Adrenal gland (tissue), 12 donors: Measurements from ENCODE around the gene OSM. TPM values are rescaled to one million over a fixed set of nuclear protein-coding genes. Genes with fewer than 3 reads are reported as not detected.

ENCODE experiments used
- DNase-seq, 7 donors: peaks; one replicate each; pipeline ENCODE4 v3.0.0-alpha.2; 2019 to 2020
- H3K27ac ChIP-seq, 5 donors: fragments of 200-600 bp; sonication (generic) in 4 of 5; 1 replicate in 3 of 5; 2 replicates in 2 of 5; pipeline versions ENCODE4 v1.5.1 to v1.8.0; 2016 to 2020; ENCODE audit warnings: mild to moderate bottlenecking in 1 of 5
- H3K27me3 ChIP-seq: fragments of 200-600 bp; 2 replicates; pipeline ENCODE4 v1.8.0; 2021
- H3K36me3 ChIP-seq, 2 donors: fragments of 200-600 bp; replicated peaks in 1 of 2; 1 replicate in 1 of 2; 2 replicates in 1 of 2; pipeline versions ENCODE4 v1.5.1 to v1.8.0; 2018 to 2022
- H3K4me1 ChIP-seq, 2 donors: fragments of 200-600 bp; replicated peaks in 1 of 2; 1 replicate in 1 of 2; 2 replicates in 1 of 2; pipeline versions ENCODE4 v1.5.1 to v1.8.0; 2018 to 2021
- H3K4me3 ChIP-seq, 4 donors: fragments of 200-600 bp; sonication (generic) in 3 of 4; one replicate each; pipeline ENCODE4 v1.5.1; 2016 to 2018
- H3K9me3 ChIP-seq, 3 donors: fragments of 200-600 bp; sonication (generic) in 1 of 3; replicated peaks in 1 of 3; 1 replicate in 2 of 3; 2 replicates in 1 of 3; pipeline versions ENCODE4 v1.5.1 to v1.8.0; 2016 to 2021
- CTCF ChIP-seq, 6 experiments: fragments of 450-650 bp in 4 of 6; fragments of 200-600 bp in 2 of 6; sonication (generic) in 1 of 6; IDR thresholded peaks; 1 replicate in 5 of 6; 2 replicates in 1 of 6; pipeline versions ENCODE4 v1.5.1 to v1.8.0; 2016 to 2021; ENCODE audit warnings: antibody characterized with exemption in 6 of 6, mild to moderate bottlenecking in 2 of 6, moderate library complexity in 1 of 6
- POLR2A ChIP-seq, 2 donors: fragments of 450-650 bp; IDR thresholded peaks; one replicate each; pipeline ENCODE4 v1.6.1; 2017; ENCODE audit warnings: antibody characterized with exemption in 2 of 2, mild to moderate bottlenecking in 2 of 2, moderate library complexity in 1 of 2
- WGBS, 4 donors: extraction: QIAGEN DNeasy Blood & Tissue Kit in 2 of 4; methylation state at CpG; one replicate each; pipeline versions ENCODE4 v1.1.5 to v1.1.7; 2013 to 2017; 5-methylcytosine and 5-hydroxymethylcytosine counted together
- intact Hi-C, 2 donors: fragments of 100-400 bp; cut with DNase I; formaldehyde crosslinking; loops; one replicate each; pipeline versions ENCODE4 v1.14.1 to v1.15.0; 2022 to 2023
- polyA plus RNA-seq, 3 donors: library from polyadenylated mRNA; stranded (reverse); fragments of 200-250 nt in 2 of 3; fragments of 350-450 nt in 1 of 3; fragmentation: Illumina TruSeq in 1 of 3; extraction: RNeasy Lipid Tissue Mini Kit (QIAGEN cat#74804) in 1 of 3; gene quantifications; one replicate each; pipeline ENCODE4 v1.2.3, GENCODE V29; 2013 to 2014
- total RNA-seq, 9 donors: library from RNA; depleted of rRNA in 4 of 9; stranded (reverse); fragments of >200 nt in 4 of 9; fragments of 120-200 nt in 1 of 9; fragmentation: NEBNext Ultra II Directional in 1 of 9; extraction: Animal tissue kit (Norgen Biotek cat#: 25700) in 1 of 9; gene quantifications; one replicate each; pipeline versions ENCODE4 v1.1.0 to v1.2.4, GENCODE V29; 2013 to 2023
- donor health status: healthy with polysubstance abuse.
- donor health status: Bipolar disorder and iron deficiency.
- donor health status: DM: yes; HTN: yes; CAD: no.
- donor health status: DM: no; HTN: no; CAD: no.
- donor health status: DM: no; HTN: no; CAD: no.
- donor health status: DM: yes; HTN: yes; CAD: no.

Gene OSM
- total and polyA plus RNA-seq, 12 donors, result 0.44 to 8.1 (median 1.5) TPM; not detected in 1

- H3K27me3 ChIP-seq, result no peaks in the 10 kb centered on the region
- H3K4me1 ChIP-seq, result peaks cover 11 to 16% of the 10 kb centered on the region in 2 donors
- WGBS, 4 donors, result 81 to 91% (median 85%) methylated on average over 4 of the region's 4 CpGs
- TF ChIP-seq CTCF (IDR thresholded peaks at IDR 0.05), result no peak
- intact Hi-C loops, result loop anchor here (5.0 kb wide), 2 partner anchors 43 to 103 kb away; partner anchors contain the start of genes RNF215 (in 1 of the 2) and TBC1D10A (in 1 of the 2)
- no peak overlapping the region for H3K4me3 ChIP-seq
- peaks cover 0 to 14% of the 10 kb centered on the region in 2 donors for H3K36me3 ChIP-seq
- no peak overlapping the region for H3K27ac ChIP-seq
- no peak for DNase-seq
- H3K9me3 ChIP-seq, result no peaks in the 10 kb centered on the region
Measured at GRCh38 chr22:30284666-30285065, 18.0 kb upstream of the OSM start.

GRCh38 chr22:30284172-30284571, 17.5 kb upstream of the OSM start:
- Histone ChIP-seq H3K27ac (no peak overlapping the region), H3K4me3 (no peak overlapping the region), H3K9me3 (no peaks in the 10 kb centered on the region), H3K27me3 (no peaks in the 10 kb centered on the region), H3K4me1 (peaks cover 11 to 15% of the 10 kb centered on the region in 2 donors), H3K36me3 (peaks cover 0 to 14% of the 10 kb centered on the region in 2 donors)
- intact Hi-C loops, result no loop called here
- WGBS, 4 donors, result 85 to 96% (median 87%) methylated on average over 3 to 9 of the region's 9 CpGs
- TF ChIP-seq POLR2A (IDR thresholded peaks at IDR 0.05), result no peak
- no peak for TF ChIP-seq CTCF (IDR thresholded peaks at IDR 0.05)
- no peak for DNase-seq

GRCh38 chr22:30283342-30283741, 16.7 kb upstream of the OSM start:
- 91 to 93% methylated on average over 4 of the region's 4 CpGs; no CpG with 5 or more reads in 2 of the 4 donors for WGBS, 4 donors
- Histone ChIP-seq H3K27ac (no peak overlapping the region), H3K4me1 (peaks cover 9 to 12% of the 10 kb centered on the region in 2 donors), H3K9me3 (no peaks in the 10 kb centered on the region), H3K27me3 (no peaks in the 10 kb centered on the region), H3K4me3 (no peak overlapping the region), H3K36me3 (peaks cover 0 to 14% of the 10 kb centered on the region in 2 donors)
- intact Hi-C loops, result no loop called here
- TF ChIP-seq POLR2A (IDR thresholded peaks at IDR 0.05) (no peak), CTCF (IDR thresholded peaks at IDR 0.05) (no peak)
- no peak for DNase-seq

- Histone ChIP-seq H3K9me3 (no peaks in the 10 kb centered on the region), H3K27ac (peak overlapping the region in 1 of 5 donors; percentile 52), H3K27me3 (no peaks in the 10 kb centered on the region), H3K36me3 (peaks cover 0 to 14% of the 10 kb centered on the region in 2 donors), H3K4me1 (peaks cover 7 to 12% of the 10 kb centered on the region in 2 donors), H3K4me3 (no peak overlapping the region)
- TF ChIP-seq CTCF (IDR thresholded peaks at IDR 0.05), result no peak
- no peak for TF ChIP-seq POLR2A (IDR thresholded peaks at IDR 0.05)
- DNase-seq, result no peak
- WGBS, 4 donors, result 52 to 86% (median 64%) methylated on average over 2 to 7 of the region's 7 CpGs
- intact Hi-C loops, result no loop called here
Measured at GRCh38 chr22:30282616-30283046, 16.0 kb upstream of the OSM start.
